Measurements from ENCODE around the gene CLDN5. TPM values are rescaled to one million over a fixed set of nuclear protein-coding genes. Genes with fewer than 3 reads are reported as not detected.
A peak's percentile ranks its signal among the peaks of the same experiment; 100 is the strongest.

Gene CLDN5
- 0.47 and 0.76 TPM in 2 replicates for total RNA-seq

DNA sequence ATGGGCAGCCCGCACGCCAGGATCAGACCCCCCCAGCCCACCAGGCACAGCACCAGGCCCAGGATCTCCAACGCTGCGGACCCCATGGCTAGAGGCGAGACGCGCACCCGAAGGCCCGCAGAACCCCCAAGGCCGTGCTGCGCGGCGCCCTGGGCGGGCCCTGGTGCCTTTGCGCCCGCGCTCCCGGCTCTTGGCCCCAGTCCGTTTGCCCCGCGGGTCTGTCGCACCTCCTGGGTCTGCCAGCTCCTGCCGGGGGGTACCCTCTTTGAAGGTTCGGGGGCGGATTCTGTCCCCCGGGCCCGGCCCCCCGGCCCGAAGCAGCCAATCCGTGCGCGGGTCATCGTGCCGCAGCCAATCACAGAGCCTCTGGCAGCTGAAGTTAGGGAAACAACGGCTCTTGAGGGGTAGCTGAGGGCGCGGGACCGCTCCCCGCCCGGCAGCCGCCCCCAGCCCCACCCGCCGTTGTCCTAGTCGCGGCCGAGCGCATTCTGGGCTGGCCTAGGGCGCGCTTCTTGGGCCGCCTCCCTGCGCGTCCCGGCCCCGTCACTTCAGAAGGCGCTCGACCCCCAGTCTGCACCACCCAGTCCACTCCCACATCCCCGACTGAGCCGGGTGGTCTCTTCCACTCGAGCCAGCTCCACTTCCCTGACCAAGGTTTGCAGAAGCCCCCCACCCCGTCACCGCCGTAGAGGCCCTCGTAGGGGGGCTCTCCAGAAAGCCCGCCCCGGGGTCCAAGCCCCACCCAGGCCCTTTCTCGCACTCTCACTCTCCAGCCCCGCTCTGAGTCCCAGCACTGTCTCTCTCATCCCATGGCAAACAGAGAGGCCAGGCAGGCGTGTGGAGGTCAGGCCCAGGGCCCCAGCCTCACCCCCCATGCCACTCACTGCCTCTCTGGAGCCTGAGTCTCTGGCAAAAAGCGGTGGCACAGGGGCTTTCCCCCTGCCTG, at the start of gene CLDN5:
Gene CLDN5, minus strand, starts transcription at position 241 of the 946 bp plus-strand sequence. Its CDS starts 155 bp downstream, at position 86.
- no peak within 1 kb of the TSS for H3K27ac Mint-ChIP-seq
- intact Hi-C loops (cut with micrococcal nuclease) = no loop called here

DNA sequence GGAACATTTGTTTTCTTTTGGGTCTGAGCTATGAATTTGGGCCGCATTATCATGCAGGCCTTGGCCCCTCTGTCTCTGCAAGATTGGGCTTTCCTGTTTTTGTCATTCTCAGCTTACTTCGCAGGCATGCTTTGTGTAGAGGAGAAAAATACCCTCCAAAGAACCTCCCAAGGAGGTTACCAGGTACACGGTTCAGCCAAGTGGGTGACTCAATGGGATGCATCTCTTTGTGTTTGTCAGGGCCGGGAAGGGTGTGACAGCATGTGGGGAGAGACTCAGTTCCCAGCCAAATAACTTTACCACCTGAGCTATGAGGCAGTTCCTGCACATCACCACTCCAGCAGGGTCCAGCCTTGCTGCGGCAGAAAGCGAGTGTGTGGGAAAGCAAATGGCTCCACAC, 47.8 kb upstream of the CLDN5 start:
- Mint-ChIP-seq H3K27ac (no peak overlapping the region), H3K4me3 (no peak overlapping the region), H3K9me3 (no peaks in the 10 kb centered on the region), H3K4me1 (ENCODE audit: low read depth) (peaks cover 18% of the 10 kb centered on the region), H3K36me3 (ENCODE audit: low read depth) (no peaks in the 10 kb centered on the region), H3K27me3 (ENCODE audit: insufficient read depth) (no peaks in the 10 kb centered on the region)
- intact Hi-C loops (cut with micrococcal nuclease) = no loop called here
- no peak for DNase-seq (ENCODE audit: low spot score)

More for the DNA sequence above, at the start of gene CLDN5:
- peak; percentile 38 for DNase-seq (ENCODE audit: low spot score)
- peak within 1 kb of the TSS; percentile 78 for H3K4me3 Mint-ChIP-seq
- peaks cover 15% of the 10 kb centered on the region for H3K27me3 Mint-ChIP-seq (ENCODE audit: insufficient read depth)
- peaks cover 7% of the 10 kb centered on the region for H3K4me1 Mint-ChIP-seq (ENCODE audit: low read depth)
- no peaks in the 10 kb centered on the region for H3K9me3 Mint-ChIP-seq
- H3K36me3 Mint-ChIP-seq (ENCODE audit: low read depth) = peaks cover 1% of the 10 kb centered on the region

DNA sequence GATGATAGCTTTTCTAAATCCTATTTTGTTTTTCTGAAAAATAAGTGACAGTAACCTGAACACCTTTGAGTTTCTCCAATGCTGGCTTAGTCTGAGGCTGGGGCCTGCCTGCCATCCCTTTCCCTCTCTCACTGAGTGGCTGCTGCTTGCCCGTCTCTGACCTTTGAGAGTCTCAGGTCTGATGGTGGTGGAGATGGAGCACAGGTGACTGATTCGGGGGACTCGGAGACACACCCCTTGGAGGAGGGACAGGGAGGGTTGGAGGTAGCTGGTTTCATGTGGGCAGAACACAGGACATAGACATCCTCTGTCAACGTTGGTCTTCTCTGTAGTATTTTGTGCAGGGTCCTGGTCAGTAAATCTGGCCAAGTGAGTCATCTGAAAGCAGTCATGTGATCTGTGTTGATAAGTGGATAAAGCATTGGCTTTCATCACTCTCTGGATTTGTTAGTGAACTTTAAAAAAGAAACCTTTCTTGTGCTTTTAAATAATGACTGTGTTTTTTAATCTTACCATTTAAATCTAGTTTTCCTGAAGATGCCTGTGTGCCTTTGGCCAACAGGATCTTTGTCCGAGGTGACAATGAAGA, 47.1 kb upstream of the CLDN5 start:
- H3K4me3 Mint-ChIP-seq = no peak overlapping the region
- DNase-seq (ENCODE audit: low spot score) = no peak
- intact Hi-C loops (cut with micrococcal nuclease) = no loop called here
- H3K36me3 Mint-ChIP-seq (ENCODE audit: low read depth) = no peaks in the 10 kb centered on the region
- no peaks in the 10 kb centered on the region for H3K27me3 Mint-ChIP-seq (ENCODE audit: insufficient read depth)
- no peaks in the 10 kb centered on the region for H3K9me3 Mint-ChIP-seq
- peaks cover 12% of the 10 kb centered on the region for H3K4me1 Mint-ChIP-seq (ENCODE audit: low read depth)
- H3K27ac Mint-ChIP-seq = no peak overlapping the region

- no peaks in the 10 kb centered on the region for H3K27me3 Mint-ChIP-seq (ENCODE audit: insufficient read depth)
- no peak for DNase-seq (ENCODE audit: low spot score)
- H3K27ac Mint-ChIP-seq = no peak overlapping the region
- no peak overlapping the region for H3K4me3 Mint-ChIP-seq
- H3K36me3 Mint-ChIP-seq (ENCODE audit: low read depth) = no peaks in the 10 kb centered on the region
- peaks cover 16% of the 10 kb centered on the region for H3K4me1 Mint-ChIP-seq (ENCODE audit: low read depth)
- no peaks in the 10 kb centered on the region for H3K9me3 Mint-ChIP-seq
- intact Hi-C loops (cut with micrococcal nuclease) = no loop called here
Measured at GRCh38 chr22:19569976-19570375, 45.8 kb upstream of the CLDN5 start.

GRCh38 chr22:19569276-19569640, 45.0 kb upstream of the CLDN5 start:
- intact Hi-C loops (cut with micrococcal nuclease) = no loop called here
- no peaks in the 10 kb centered on the region for H3K27me3 Mint-ChIP-seq (ENCODE audit: insufficient read depth)
- no peak for DNase-seq (ENCODE audit: low spot score)
- no peak overlapping the region for H3K4me3 Mint-ChIP-seq
- H3K36me3 Mint-ChIP-seq (ENCODE audit: low read depth) = no peaks in the 10 kb centered on the region
- H3K27ac Mint-ChIP-seq = no peak overlapping the region
- H3K4me1 Mint-ChIP-seq (ENCODE audit: low read depth) = peaks cover 16% of the 10 kb centered on the region
- no peaks in the 10 kb centered on the region for H3K9me3 Mint-ChIP-seq

GRCh38 chr22:19568337-19569275, 44.4 kb upstream of the CLDN5 start:
- no peak overlapping the region for H3K27ac Mint-ChIP-seq
- H3K9me3 Mint-ChIP-seq = no peaks in the 10 kb centered on the region
- H3K4me1 Mint-ChIP-seq (ENCODE audit: low read depth) = peaks cover 16% of the 10 kb centered on the region
- peaks cover 5% of the 10 kb centered on the region for H3K27me3 Mint-ChIP-seq (ENCODE audit: insufficient read depth)
- no peak for DNase-seq (ENCODE audit: low spot score)
- no peaks in the 10 kb centered on the region for H3K36me3 Mint-ChIP-seq (ENCODE audit: low read depth)
- H3K4me3 Mint-ChIP-seq = no peak overlapping the region
- intact Hi-C loops (cut with micrococcal nuclease) = no loop called here

GRCh38 chr22:19567157-19568009, 43.2 kb upstream of the CLDN5 start:
- Mint-ChIP-seq H3K27me3 (ENCODE audit: insufficient read depth) (peaks cover 7% of the 10 kb centered on the region), H3K36me3 (ENCODE audit: low read depth) (no peaks in the 10 kb centered on the region), H3K4me3 (no peak overlapping the region), H3K9me3 (no peaks in the 10 kb centered on the region), H3K4me1 (ENCODE audit: low read depth) (peaks cover 16% of the 10 kb centered on the region), H3K27ac (no peak overlapping the region)
- intact Hi-C loops (cut with micrococcal nuclease) = no loop called here
- DNase-seq (ENCODE audit: low spot score) = no peak

GRCh38 chr22:19566279-19567156, 42.3 kb upstream of the CLDN5 start:
- DNase-seq (ENCODE audit: low spot score) = no peak
- Mint-ChIP-seq H3K4me3 (no peak overlapping the region), H3K9me3 (no peaks in the 10 kb centered on the region), H3K27ac (no peak overlapping the region), H3K27me3 (ENCODE audit: insufficient read depth) (peaks cover 7% of the 10 kb centered on the region), H3K36me3 (ENCODE audit: low read depth) (no peaks in the 10 kb centered on the region), H3K4me1 (ENCODE audit: low read depth) (peaks cover 16% of the 10 kb centered on the region)
- intact Hi-C loops (cut with micrococcal nuclease) = no loop called here

DNA sequence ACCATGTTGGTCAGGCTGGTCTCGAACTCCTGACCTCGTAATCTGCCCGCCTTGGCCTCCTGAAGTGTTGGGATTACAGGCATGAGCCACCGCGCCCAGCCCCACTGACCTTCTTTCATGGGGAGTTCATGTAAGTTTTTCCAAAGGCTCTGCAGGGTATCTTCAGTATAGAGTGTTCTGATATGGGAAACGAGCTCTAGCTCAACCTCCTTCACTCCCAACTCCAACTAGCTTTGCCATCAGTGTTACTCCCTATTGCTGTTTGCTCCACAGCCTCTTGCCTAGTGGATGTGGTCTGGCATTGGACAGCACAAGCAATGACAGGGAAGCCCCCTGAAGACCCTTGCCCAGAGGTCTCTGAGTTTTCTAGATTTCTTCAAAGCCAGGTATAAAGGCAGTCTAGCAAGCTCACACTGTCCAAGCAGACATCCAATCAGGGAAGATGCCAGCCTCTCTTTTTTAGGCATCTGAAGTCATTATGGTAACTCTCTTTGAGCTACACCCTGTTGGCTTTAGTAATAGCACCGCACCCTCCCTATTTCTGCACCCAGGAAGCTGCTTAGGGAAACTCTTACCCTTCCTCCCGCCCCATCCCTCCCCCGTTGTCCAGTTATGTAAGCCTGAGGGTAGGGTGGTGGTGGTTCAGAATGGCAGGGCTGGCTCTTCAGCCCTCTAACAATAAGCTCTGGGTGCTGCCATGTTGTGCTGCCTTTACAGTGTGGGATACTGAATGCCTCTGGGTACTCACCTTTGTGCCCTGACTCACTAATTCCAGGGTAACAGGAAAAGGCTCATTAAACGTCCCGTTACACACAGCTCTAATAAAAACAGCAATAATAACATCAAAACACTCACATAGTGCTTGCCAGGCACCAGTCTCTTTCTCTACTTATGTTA, 41.4 kb upstream of the CLDN5 start:
- no peak for DNase-seq (ENCODE audit: low spot score)
- intact Hi-C loops (cut with micrococcal nuclease) = no loop called here
- Mint-ChIP-seq H3K36me3 (ENCODE audit: low read depth) (no peaks in the 10 kb centered on the region), H3K4me1 (ENCODE audit: low read depth) (peaks cover 16% of the 10 kb centered on the region), H3K4me3 (no peak overlapping the region), H3K27me3 (ENCODE audit: insufficient read depth) (peaks cover 7% of the 10 kb centered on the region), H3K9me3 (no peaks in the 10 kb centered on the region), H3K27ac (no peak overlapping the region)

- no peak for DNase-seq (ENCODE audit: low spot score)
- H3K27me3 Mint-ChIP-seq (ENCODE audit: insufficient read depth) = peaks cover 7% of the 10 kb centered on the region
- H3K9me3 Mint-ChIP-seq = no peaks in the 10 kb centered on the region
- H3K4me1 Mint-ChIP-seq (ENCODE audit: low read depth) = no peaks in the 10 kb centered on the region
- H3K36me3 Mint-ChIP-seq (ENCODE audit: low read depth) = no peaks in the 10 kb centered on the region
- intact Hi-C loops (cut with micrococcal nuclease) = no loop called here
- H3K27ac Mint-ChIP-seq = no peak overlapping the region
- no peak overlapping the region for H3K4me3 Mint-ChIP-seq
Measured at GRCh38 chr22:19559956-19560355, 35.7 kb upstream of the CLDN5 start.

All from activated T-helper 1 cell treated with anti-CD3 and anti-CD28 coated beads, Interleukin-12 subunit alpha, Interleukin-12 subunit beta, Interleukin-2, Interleukin-4 antibody, amounts not matched to agents 30 ng/mL and 10 ng/mL and 1 ng/mL, durations not matched to agents 14 hours and 24 hours and 36 hours (primary cell).